WTC11 (cell line): ENCODE results near the gene SETD1B. TPM values are rescaled to one million over a fixed set of nuclear protein-coding genes. Genes with fewer than 3 reads are reported as not detected.
A peak's percentile ranks its signal among the peaks of the same experiment; 100 is the strongest.

Experiments used
- ATAC-seq: fragments of 200-7000 bp; cut with Tn5 transposase; 2 replicates; pipeline ENCODE4 v1.10.0; 2021; ENCODE audit warnings: mild to moderate bottlenecking, moderate library complexity
- CTCF ChIA-PET: fragments of 300-600 bp; sonication (Branson Sonifier 250); formaldehyde crosslinking; loops from one replicate; lab custom pipeline; 2021; ENCODE audit warnings: antibody characterized with exemption; lab: Charles Lee
- POLR2A ChIA-PET: fragments of 350-600 bp; sonication (Branson Sonifier 250); formaldehyde crosslinking; loops from one replicate; lab custom pipeline; 2021; ENCODE audit warnings: antibody characterized with exemption; lab: Charles Lee
- DNase-seq: peaks from one replicate; pipeline ENCODE4 v3.0.0; 2021; ENCODE audit warnings: low spot score
- H3K27ac Mint-ChIP-seq: 2 replicates; pipeline ENCODE4 v1.8.0; 2021; ENCODE audit warnings: mixed read lengths
- H3K27me3 Mint-ChIP-seq: 2 replicates; pipeline ENCODE4 v1.8.0; 2021; ENCODE audit warnings: low read depth, mild to moderate bottlenecking, moderate library complexity, mixed read lengths
- H3K36me3 Mint-ChIP-seq: 2 replicates; pipeline ENCODE4 v1.8.0; 2021; ENCODE audit warnings: mixed read lengths
- H3K4me1 Mint-ChIP-seq: 2 replicates; pipeline ENCODE4 v1.8.0; 2022; ENCODE audit warnings: mixed read lengths
- H3K4me3 Mint-ChIP-seq: 2 replicates; pipeline ENCODE4 v1.8.0; 2021; ENCODE audit warnings: mild to moderate bottlenecking, moderate library complexity, mixed read lengths
- H3K9me3 Mint-ChIP-seq: 2 replicates; pipeline ENCODE4 v1.8.0; 2021; ENCODE audit warnings: mixed read lengths
- CBFB ChIP-seq: sonication (generic); formaldehyde crosslinking; IDR thresholded peaks from 2 replicates; pipeline ENCODE4 v1.8.1; 2022; ENCODE audit warnings: mild to moderate bottlenecking, low read depth, missing genetic modification reagents
- ESRRA ChIP-seq: sonication (generic); formaldehyde crosslinking; IDR thresholded peaks from 2 replicates; pipeline ENCODE4 v1.8.1; 2022; ENCODE audit warnings: mild to moderate bottlenecking, missing genetic modification reagents, borderline replicate concordance
- RELA ChIP-seq: sonication (generic); formaldehyde crosslinking; IDR thresholded peaks from 2 replicates; pipeline ENCODE4 v1.8.1; 2022; ENCODE audit warnings: missing genetic modification reagents, mild to moderate bottlenecking, borderline replicate concordance
- TEAD4 ChIP-seq: sonication (generic); formaldehyde crosslinking; IDR thresholded peaks from 2 replicates; pipeline ENCODE4 v1.8.0; 2022; ENCODE audit warnings: mild to moderate bottlenecking, missing genetic modification reagents
- ZNF138 ChIP-seq: sonication (generic); formaldehyde crosslinking; conservative IDR thresholded peaks from 2 replicates; pipeline ENCODE4 v1.8.1; 2022; ENCODE audit warnings: mild to moderate bottlenecking, moderate library complexity, missing genetic modification reagents
- ZNF219 ChIP-seq: sonication (generic); formaldehyde crosslinking; IDR thresholded peaks from 2 replicates; pipeline ENCODE4 v1.8.0; 2023; ENCODE audit warnings: missing genetic modification reagents, mild to moderate bottlenecking, borderline replicate concordance
- ZNF396 ChIP-seq: fragments of 250-450 bp; sonication (Bioruptor Pico); IDR thresholded peaks from 2 replicates; pipeline ENCODE4 v1.8.0; 2021; ENCODE audit warnings: mild to moderate bottlenecking, moderate library complexity, borderline replicate concordance
- ZNF416 ChIP-seq: fragments of 250-450 bp; sonication (Bioruptor Pico); IDR thresholded peaks from 2 replicates; pipeline ENCODE4 v1.9.0; 2021; ENCODE audit warnings: mild to moderate bottlenecking, inconsistent platforms
- total RNA-seq: library from RNA; stranded (reverse); gene quantifications from 3 replicates; pipeline ENCODE4 v1.2.3, GENCODE V29; 2021
- TF ChIP-seq, protein P1 (sequence below): fragments of 250-450 bp; sonication (Bioruptor Pico); IDR thresholded peaks from 2 replicates; pipeline ENCODE4 v1.9.0; 2021; ENCODE audit warnings: mild to moderate bottlenecking, borderline replicate concordance
- TF ChIP-seq, protein P2 (sequence below): sonication (generic); formaldehyde crosslinking; IDR thresholded peaks from 2 replicates; pipeline ENCODE4 v1.8.1; 2023; ENCODE audit warnings: mild to moderate bottlenecking, missing genetic modification reagents
- TF ChIP-seq, protein P3 (sequence below): sonication (generic); formaldehyde crosslinking; IDR thresholded peaks from 2 replicates; pipeline ENCODE4 v1.8.0; 2023; ENCODE audit warnings: mild to moderate bottlenecking, missing genetic modification reagents
- TF ChIP-seq, protein P4 (sequence below): fragments of 250-450 bp; sonication (Bioruptor Pico); IDR thresholded peaks from 2 replicates; pipeline ENCODE4 v1.8.0; 2021; ENCODE audit warnings: mild to moderate bottlenecking
- TF ChIP-seq, protein P5 (sequence below): sonication (generic); formaldehyde crosslinking; conservative IDR thresholded peaks from 2 replicates; pipeline ENCODE4 v1.8.1; 2023; ENCODE audit warnings: mild to moderate bottlenecking, low read depth, missing genetic modification reagents, moderate library complexity
- TF ChIP-seq, protein P6 (sequence below): sonication (generic); formaldehyde crosslinking; IDR thresholded peaks from 2 replicates; pipeline ENCODE4 v1.8.0; 2022; ENCODE audit warnings: mild to moderate bottlenecking, missing genetic modification reagents

Gene SETD1B
- total RNA-seq, 1 experiment from 2014 or later, result 19.5 TPM

DNA sequence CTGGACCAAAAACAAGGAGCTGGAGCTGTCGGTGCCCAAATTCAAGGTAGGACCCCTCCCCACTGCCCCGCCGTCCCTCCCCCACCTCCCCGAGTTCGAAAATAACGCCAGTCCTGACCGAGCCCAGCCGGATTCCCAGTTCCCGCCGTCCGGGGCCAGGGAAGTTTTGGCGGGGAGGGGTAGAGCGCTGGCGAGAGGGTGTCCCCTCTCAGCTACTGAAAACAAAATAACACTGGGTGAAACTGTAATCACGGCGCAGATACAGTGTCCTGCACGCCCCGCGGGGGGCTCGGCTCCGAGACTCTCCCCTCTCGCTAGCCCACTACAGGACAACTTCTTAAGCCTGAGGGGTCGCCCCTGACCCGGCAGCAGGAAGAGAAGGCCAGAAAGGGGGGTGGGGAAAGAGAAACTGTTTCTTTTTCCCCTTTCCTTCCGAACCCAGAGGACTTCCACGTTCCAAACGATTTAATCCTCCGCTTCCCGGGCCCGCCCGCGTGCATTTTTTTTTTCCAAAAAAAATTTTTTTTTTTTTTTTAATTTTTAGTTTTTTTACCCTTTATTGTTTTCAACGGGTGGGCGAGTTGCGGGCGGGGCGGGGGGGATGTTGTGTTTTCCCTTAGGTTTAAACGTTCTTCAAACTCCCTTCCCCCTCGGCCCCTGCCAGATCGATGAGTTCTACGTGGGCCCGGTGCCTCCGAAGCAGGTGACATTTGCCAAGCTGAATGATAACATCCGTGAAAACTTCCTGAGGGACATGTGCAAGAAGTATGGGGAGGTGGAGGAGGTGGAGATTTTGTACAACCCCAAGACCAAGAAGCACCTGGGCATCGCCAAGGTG, 1.6 kb downstream of the SETD1B start (continued):
- TF ChIP-seq, protein P1, sequence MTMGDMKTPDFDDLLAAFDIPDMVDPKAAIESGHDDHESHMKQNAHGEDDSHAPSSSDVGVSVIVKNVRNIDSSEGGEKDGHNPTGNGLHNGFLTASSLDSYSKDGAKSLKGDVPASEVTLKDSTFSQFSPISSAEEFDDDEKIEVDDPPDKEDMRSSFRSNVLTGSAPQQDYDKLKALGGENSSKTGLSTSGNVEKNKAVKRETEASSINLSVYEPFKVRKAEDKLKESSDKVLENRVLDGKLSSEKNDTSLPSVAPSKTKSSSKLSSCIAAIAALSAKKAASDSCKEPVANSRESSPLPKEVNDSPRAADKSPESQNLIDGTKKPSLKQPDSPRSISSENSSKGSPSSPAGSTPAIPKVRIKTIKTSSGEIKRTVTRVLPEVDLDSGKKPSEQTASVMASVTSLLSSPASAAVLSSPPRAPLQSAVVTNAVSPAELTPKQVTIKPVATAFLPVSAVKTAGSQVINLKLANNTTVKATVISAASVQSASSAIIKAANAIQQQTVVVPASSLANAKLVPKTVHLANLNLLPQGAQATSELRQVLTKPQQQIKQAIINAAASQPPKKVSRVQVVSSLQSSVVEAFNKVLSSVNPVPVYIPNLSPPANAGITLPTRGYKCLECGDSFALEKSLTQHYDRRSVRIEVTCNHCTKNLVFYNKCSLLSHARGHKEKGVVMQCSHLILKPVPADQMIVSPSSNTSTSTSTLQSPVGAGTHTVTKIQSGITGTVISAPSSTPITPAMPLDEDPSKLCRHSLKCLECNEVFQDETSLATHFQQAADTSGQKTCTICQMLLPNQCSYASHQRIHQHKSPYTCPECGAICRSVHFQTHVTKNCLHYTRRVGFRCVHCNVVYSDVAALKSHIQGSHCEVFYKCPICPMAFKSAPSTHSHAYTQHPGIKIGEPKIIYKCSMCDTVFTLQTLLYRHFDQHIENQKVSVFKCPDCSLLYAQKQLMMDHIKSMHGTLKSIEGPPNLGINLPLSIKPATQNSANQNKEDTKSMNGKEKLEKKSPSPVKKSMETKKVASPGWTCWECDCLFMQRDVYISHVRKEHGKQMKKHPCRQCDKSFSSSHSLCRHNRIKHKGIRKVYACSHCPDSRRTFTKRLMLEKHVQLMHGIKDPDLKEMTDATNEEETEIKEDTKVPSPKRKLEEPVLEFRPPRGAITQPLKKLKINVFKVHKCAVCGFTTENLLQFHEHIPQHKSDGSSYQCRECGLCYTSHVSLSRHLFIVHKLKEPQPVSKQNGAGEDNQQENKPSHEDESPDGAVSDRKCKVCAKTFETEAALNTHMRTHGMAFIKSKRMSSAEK (CRISPR knock-in tag), result no peak
- TF ChIP-seq TEAD4 (CRISPR knock-in tag), result no peak

DNA sequence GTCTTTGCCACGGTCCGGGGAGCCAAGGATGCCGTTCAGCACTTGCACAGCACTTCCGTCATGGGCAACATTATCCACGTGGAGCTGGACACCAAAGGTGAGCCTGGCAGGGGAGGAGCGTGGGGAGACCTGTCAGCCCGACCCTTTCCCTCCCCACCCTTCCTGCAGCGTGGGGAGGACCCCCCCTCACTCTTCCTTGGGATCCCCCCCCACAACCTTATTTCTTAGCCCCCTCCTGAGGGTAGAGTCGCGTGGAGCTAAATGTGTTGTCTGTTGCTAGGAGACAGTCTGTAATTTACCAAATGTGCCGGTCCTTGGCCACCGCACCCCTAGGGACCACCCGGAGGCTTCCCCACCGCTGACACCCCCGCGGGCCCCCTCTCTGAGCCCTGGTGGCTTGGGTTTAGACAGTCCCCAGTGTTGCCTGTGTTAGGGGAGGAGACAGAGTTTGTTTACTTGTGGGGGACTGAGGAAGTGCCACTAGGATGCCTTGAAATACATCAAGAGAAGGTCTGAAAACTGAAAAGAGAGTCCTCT, 2.3 kb downstream of the SETD1B start:
- Mint-ChIP-seq H3K4me1 (peaks cover 33% of the 10 kb centered on the region), H3K27ac (peak overlapping the region; percentile 79; the same call in 1 of the 2 replicates), H3K4me3 (peak overlapping the region; percentile 71), H3K27me3 (no peaks in the 10 kb centered on the region), H3K36me3 (peaks cover 17% of the 10 kb centered on the region), H3K9me3 (no peaks in the 10 kb centered on the region)
- no peak for ATAC-seq
- no peak for TF ChIP-seq ZNF396
- TF ChIP-seq, protein P2, sequence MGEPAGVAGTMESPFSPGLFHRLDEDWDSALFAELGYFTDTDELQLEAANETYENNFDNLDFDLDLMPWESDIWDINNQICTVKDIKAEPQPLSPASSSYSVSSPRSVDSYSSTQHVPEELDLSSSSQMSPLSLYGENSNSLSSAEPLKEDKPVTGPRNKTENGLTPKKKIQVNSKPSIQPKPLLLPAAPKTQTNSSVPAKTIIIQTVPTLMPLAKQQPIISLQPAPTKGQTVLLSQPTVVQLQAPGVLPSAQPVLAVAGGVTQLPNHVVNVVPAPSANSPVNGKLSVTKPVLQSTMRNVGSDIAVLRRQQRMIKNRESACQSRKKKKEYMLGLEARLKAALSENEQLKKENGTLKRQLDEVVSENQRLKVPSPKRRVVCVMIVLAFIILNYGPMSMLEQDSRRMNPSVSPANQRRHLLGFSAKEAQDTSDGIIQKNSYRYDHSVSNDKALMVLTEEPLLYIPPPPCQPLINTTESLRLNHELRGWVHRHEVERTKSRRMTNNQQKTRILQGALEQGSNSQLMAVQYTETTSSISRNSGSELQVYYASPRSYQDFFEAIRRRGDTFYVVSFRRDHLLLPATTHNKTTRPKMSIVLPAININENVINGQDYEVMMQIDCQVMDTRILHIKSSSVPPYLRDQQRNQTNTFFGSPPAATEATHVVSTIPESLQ (CRISPR knock-in tag), result no peak
- TF ChIP-seq RELA (CRISPR knock-in tag), result no peak
- no peak for TF ChIP-seq CBFB (CRISPR knock-in tag)
- ChIA-PET POLR2A (interaction anchor here (8.7 kb wide), 1 partner anchor 8 kb away, joined by 161 read pairs; the partner anchor contains the start of gene RHOF), CTCF (interaction anchor here (0.8 to 11.9 kb wide), 4 partner anchors 8 to 317 kb away, joined by 3 to 532 read pairs (median 3); partner anchors contain the start of genes CFAP251, RHOF and SETD1B)
- no peak for DNase-seq

DNA sequence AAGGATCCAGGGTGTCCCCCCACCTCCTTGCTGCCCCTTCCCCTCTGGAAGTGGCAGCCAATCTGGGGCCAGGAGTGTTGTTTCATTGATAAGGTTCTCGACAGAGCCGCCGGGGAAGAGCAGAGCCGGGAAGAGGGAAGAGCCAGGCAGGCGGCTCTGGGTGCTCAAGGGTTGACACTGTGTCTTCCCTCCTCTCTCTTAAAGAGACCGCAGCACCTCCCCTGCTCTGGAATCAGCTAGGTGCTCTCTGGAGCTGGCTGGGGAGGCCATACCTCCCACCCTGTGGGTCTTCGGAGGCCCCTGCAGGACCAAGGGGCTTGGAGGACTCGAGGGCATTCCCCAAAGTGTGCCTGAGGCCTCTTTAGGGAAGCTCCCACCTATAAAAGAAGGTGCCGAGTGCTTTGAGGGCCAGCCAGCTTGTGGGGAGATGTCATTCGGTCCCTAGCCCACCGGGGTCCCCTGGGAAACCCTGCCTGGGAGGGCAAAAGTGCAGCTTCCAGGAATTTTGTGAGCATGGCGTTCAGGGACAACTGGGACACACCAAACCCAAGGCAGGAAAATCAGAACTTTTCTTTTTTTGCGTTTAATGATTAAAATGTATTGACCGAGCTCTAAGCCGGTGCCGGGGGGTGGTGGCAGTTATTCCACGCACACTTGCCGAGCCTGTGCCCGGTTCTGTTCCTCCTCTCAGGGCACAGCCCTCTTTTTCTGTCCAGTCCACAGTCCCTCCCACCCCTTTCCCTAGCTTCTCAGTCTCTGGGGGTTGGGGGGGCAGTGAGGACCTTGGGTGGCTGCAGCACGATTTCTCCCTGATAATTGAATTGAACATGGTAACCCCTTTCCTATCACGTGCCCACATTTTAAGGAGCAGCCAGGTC, 3.0 kb downstream of the SETD1B start:
- ChIA-PET CTCF (interaction anchor here (0.5 to 11.9 kb wide), 4 partner anchors 9 to 316 kb away, joined by 3 to 532 read pairs (median 4); partner anchors contain the start of genes CFAP251, RHOF and SETD1B), POLR2A (interaction anchor here (8.7 kb wide), 1 partner anchor 9 kb away, joined by 161 read pairs; the partner anchor contains the start of gene RHOF)
- no peaks in the 10 kb centered on the region for H3K27me3 Mint-ChIP-seq
- H3K4me3 Mint-ChIP-seq, result peak overlapping the region; percentile 71
- DNase-seq (no peak), ATAC-seq (peak; percentile 1; the same call in 1 of the 2 replicates)
- peaks cover 11% of the 10 kb centered on the region for H3K36me3 Mint-ChIP-seq
- H3K4me1 Mint-ChIP-seq, result peaks cover 32% of the 10 kb centered on the region
- peak overlapping the region; percentile 79; the same call in 1 of the 2 replicates for H3K27ac Mint-ChIP-seq
- no peaks in the 10 kb centered on the region for H3K9me3 Mint-ChIP-seq
- no peak for TF ChIP-seq ZNF138 (CRISPR knock-in tag)
- TF ChIP-seq, protein P3, sequence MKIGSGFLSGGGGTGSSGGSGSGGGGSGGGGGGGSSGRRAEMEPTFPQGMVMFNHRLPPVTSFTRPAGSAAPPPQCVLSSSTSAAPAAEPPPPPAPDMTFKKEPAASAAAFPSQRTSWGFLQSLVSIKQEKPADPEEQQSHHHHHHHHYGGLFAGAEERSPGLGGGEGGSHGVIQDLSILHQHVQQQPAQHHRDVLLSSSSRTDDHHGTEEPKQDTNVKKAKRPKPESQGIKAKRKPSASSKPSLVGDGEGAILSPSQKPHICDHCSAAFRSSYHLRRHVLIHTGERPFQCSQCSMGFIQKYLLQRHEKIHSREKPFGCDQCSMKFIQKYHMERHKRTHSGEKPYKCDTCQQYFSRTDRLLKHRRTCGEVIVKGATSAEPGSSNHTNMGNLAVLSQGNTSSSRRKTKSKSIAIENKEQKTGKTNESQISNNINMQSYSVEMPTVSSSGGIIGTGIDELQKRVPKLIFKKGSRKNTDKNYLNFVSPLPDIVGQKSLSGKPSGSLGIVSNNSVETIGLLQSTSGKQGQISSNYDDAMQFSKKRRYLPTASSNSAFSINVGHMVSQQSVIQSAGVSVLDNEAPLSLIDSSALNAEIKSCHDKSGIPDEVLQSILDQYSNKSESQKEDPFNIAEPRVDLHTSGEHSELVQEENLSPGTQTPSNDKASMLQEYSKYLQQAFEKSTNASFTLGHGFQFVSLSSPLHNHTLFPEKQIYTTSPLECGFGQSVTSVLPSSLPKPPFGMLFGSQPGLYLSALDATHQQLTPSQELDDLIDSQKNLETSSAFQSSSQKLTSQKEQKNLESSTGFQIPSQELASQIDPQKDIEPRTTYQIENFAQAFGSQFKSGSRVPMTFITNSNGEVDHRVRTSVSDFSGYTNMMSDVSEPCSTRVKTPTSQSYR (CRISPR knock-in tag), result no peak
- TF ChIP-seq, protein P4, sequence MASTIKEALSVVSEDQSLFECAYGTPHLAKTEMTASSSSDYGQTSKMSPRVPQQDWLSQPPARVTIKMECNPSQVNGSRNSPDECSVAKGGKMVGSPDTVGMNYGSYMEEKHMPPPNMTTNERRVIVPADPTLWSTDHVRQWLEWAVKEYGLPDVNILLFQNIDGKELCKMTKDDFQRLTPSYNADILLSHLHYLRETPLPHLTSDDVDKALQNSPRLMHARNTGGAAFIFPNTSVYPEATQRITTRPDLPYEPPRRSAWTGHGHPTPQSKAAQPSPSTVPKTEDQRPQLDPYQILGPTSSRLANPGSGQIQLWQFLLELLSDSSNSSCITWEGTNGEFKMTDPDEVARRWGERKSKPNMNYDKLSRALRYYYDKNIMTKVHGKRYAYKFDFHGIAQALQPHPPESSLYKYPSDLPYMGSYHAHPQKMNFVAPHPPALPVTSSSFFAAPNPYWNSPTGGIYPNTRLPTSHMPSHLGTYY (CRISPR knock-in tag), result no peak
- no peak for TF ChIP-seq ESRRA
- TF ChIP-seq, protein P5, sequence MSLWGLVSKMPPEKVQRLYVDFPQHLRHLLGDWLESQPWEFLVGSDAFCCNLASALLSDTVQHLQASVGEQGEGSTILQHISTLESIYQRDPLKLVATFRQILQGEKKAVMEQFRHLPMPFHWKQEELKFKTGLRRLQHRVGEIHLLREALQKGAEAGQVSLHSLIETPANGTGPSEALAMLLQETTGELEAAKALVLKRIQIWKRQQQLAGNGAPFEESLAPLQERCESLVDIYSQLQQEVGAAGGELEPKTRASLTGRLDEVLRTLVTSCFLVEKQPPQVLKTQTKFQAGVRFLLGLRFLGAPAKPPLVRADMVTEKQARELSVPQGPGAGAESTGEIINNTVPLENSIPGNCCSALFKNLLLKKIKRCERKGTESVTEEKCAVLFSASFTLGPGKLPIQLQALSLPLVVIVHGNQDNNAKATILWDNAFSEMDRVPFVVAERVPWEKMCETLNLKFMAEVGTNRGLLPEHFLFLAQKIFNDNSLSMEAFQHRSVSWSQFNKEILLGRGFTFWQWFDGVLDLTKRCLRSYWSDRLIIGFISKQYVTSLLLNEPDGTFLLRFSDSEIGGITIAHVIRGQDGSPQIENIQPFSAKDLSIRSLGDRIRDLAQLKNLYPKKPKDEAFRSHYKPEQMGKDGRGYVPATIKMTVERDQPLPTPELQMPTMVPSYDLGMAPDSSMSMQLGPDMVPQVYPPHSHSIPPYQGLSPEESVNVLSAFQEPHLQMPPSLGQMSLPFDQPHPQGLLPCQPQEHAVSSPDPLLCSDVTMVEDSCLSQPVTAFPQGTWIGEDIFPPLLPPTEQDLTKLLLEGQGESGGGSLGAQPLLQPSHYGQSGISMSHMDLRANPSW, result no peak
- TF ChIP-seq, protein P6, sequence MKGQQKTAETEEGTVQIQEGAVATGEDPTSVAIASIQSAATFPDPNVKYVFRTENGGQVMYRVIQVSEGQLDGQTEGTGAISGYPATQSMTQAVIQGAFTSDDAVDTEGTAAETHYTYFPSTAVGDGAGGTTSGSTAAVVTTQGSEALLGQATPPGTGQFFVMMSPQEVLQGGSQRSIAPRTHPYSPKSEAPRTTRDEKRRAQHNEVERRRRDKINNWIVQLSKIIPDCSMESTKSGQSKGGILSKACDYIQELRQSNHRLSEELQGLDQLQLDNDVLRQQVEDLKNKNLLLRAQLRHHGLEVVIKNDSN (CRISPR knock-in tag), result no peak
- TF ChIP-seq ZNF416 (CRISPR knock-in tag), result no peak
- no peak for TF ChIP-seq ZNF219 (CRISPR knock-in tag)
